Caco-2 (cell line): Measurements from ENCODE around the gene IGSF22. TPM values are rescaled to one million over a fixed set of nuclear protein-coding genes. Genes with fewer than 3 reads are reported as not detected.
A peak's percentile ranks its signal among the peaks of the same experiment; 100 is the strongest.

Source experiments
- BruUV-seq: library from RNA; stranded (reverse); fragments of 400-500 nt; replicated peaks from 2 replicates; lab custom pipeline; 2021; lab: Mats Ljungman, UMichigan
- CTCF ChIA-PET: fragments of 300-600 bp; sonication (Branson Sonifier 250); formaldehyde crosslinking; loops from one replicate; lab custom pipeline; 2022; ENCODE audit warnings: antibody characterized with exemption; lab: Charles Lee
- POLR2A ChIA-PET: fragments of 300-600 bp; sonication (Branson Sonifier 250); formaldehyde crosslinking; loops from one replicate; lab custom pipeline; 2022; ENCODE audit warnings: antibody characterized with exemption; lab: Charles Lee
- DNase-seq, 2 experiments: peaks; one replicate each; pipeline versions ENCODE4 v3.0.0 to v3.0.0-alpha.2; 2020 to 2022
- H3K27me3 ChIP-seq: replicated peaks from 2 replicates; pipeline ENCODE4 v1.6.0; 2011; ENCODE audit warnings: low read length; ENCODE audit not compliant: control insufficient read depth, insufficient read depth
- H3K36me3 ChIP-seq: 2 replicates; pipeline ENCODE4 v1.5.1; 2011; ENCODE audit warnings: low read length; ENCODE audit not compliant: control insufficient read depth, insufficient read depth
- H3K4me1 ChIP-seq: fragments of 250-450 bp; sonication (Bioruptor Pico); 2 replicates; pipeline ENCODE4 v1.5.1; 2020; ENCODE audit warnings: mild to moderate bottlenecking
- H3K4me3 ChIP-seq: 2 replicates; pipeline ENCODE4 v1.5.1; 2011; ENCODE audit warnings: low read depth, mild to moderate bottlenecking, control low read depth, low read length
- H3K9me3 ChIP-seq: fragments of 250-450 bp; sonication (Bioruptor Pico); 2 replicates; pipeline ENCODE4 v1.5.1; 2020; ENCODE audit warnings: mild to moderate bottlenecking, moderate library complexity
- H3K27ac Mint-ChIP-seq: one replicate; pipeline ENCODE4 v1.8.0; 2022; ENCODE audit warnings: mixed read lengths; ENCODE audit not compliant: unreplicated experiment
- H3K27me3 Mint-ChIP-seq: one replicate; pipeline ENCODE4 v1.8.0; 2022; ENCODE audit warnings: mixed read lengths; ENCODE audit not compliant: insufficient read depth, unreplicated experiment
- H3K36me3 Mint-ChIP-seq: one replicate; pipeline ENCODE4 v1.8.0; 2022; ENCODE audit warnings: mild to moderate bottlenecking, mixed read lengths; ENCODE audit not compliant: insufficient read depth, unreplicated experiment
- H3K4me1 Mint-ChIP-seq: one replicate; pipeline ENCODE4 v1.8.0; 2022; ENCODE audit warnings: low read depth, mixed read lengths; ENCODE audit not compliant: unreplicated experiment
- H3K4me3 Mint-ChIP-seq: one replicate; pipeline ENCODE4 v1.8.0; 2022; ENCODE audit warnings: mild to moderate bottlenecking, moderate library complexity, mixed read lengths; ENCODE audit not compliant: unreplicated experiment
- H3K9me3 Mint-ChIP-seq: one replicate; pipeline ENCODE4 v1.8.0; 2022; ENCODE audit warnings: mixed read lengths; ENCODE audit not compliant: unreplicated experiment
- intact Hi-C: fragments of 100-400 bp; cut with micrococcal nuclease; formaldehyde crosslinking; loops from one replicate; pipeline ENCODE4 v1.10.0; 2022; ENCODE audit not compliant: unreplicated experiment
- total RNA-seq: library from RNA; stranded (reverse); gene quantifications from 2 replicates; pipeline ENCODE4 v1.2.3, GENCODE V29; 2022
- TF ChIP-seq, protein P1 (sequence below), 2 experiments: fragments of 200-600 bp in 1 of 2; IDR thresholded peaks; 1 replicate in 1 of 2; 2 replicates in 1 of 2; pipeline versions ENCODE4 v1.5.1 to v1.8.0; 2011 to 2022; ENCODE audit warnings: antibody characterized with exemption in 1 of 2, control low read depth in 1 of 2, inconsistent platforms in 1 of 2, low read depth in 1 of 2, low read length in 1 of 2, mild to moderate bottlenecking in 1 of 2, moderate library complexity in 1 of 2; ENCODE audit not compliant: insufficient read depth in 1 of 2, severe bottlenecking in 1 of 2, unreplicated experiment in 1 of 2

The IGSF22 gene
- total RNA-seq, 1 experiment from 2014 or later = not detected

GRCh38 chr11:18728658-18729057 lies 2.7 kb upstream of the IGSF22 start:
- H3K9me3 ChIP-seq = no peaks in the 10 kb centered on the region
- TF ChIP-seq, protein P1, sequence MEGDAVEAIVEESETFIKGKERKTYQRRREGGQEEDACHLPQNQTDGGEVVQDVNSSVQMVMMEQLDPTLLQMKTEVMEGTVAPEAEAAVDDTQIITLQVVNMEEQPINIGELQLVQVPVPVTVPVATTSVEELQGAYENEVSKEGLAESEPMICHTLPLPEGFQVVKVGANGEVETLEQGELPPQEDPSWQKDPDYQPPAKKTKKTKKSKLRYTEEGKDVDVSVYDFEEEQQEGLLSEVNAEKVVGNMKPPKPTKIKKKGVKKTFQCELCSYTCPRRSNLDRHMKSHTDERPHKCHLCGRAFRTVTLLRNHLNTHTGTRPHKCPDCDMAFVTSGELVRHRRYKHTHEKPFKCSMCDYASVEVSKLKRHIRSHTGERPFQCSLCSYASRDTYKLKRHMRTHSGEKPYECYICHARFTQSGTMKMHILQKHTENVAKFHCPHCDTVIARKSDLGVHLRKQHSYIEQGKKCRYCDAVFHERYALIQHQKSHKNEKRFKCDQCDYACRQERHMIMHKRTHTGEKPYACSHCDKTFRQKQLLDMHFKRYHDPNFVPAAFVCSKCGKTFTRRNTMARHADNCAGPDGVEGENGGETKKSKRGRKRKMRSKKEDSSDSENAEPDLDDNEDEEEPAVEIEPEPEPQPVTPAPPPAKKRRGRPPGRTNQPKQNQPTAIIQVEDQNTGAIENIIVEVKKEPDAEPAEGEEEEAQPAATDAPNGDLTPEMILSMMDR (IDR thresholded peaks at IDR 0.05; ENCODE audit: insufficient read depth in 1 of 2, low read depth in 1 of 2, low read length in 1 of 2, severe bottlenecking in 1 of 2, unreplicated experiment in 1 of 2) = no peak
- no peaks in the 10 kb centered on the region for H3K4me1 ChIP-seq
- H3K36me3 ChIP-seq = no peaks in the 10 kb centered on the region
- no peaks in the 10 kb centered on the region for H3K36me3 Mint-ChIP-seq
- H3K27me3 ChIP-seq = no peaks in the 10 kb centered on the region
- H3K27ac Mint-ChIP-seq = no peak overlapping the region
- no peak overlapping the region for H3K4me3 ChIP-seq
- H3K4me1 Mint-ChIP-seq = peaks cover 7% of the 10 kb centered on the region
- H3K27me3 Mint-ChIP-seq = peaks cover 7% of the 10 kb centered on the region
- BruUV-seq = no TSS peak
- ChIA-PET POLR2A (no interaction called here), CTCF (interaction anchor here (1.4 to 2.1 kb wide), 3 partner anchors 9 to 188 kb away, joined by 4 to 8 read pairs (median 5); no protein-coding TSS in a partner anchor)
- DNase-seq = no peak
- H3K4me3 Mint-ChIP-seq = no peak overlapping the region
- intact Hi-C loops = no loop called here
- no peaks in the 10 kb centered on the region for H3K9me3 Mint-ChIP-seq

GRCh38 chr11:18727479-18728236 lies 1.7 kb upstream of the IGSF22 start:
- H3K36me3 Mint-ChIP-seq = no peaks in the 10 kb centered on the region

GRCh38 chr11:18723991-18724390 lies 2.0 kb downstream of the IGSF22 start:
- Histone ChIP-seq H3K27me3 (no peaks in the 10 kb centered on the region), H3K9me3 (no peaks in the 10 kb centered on the region), H3K4me3 (no peak overlapping the region), H3K36me3 (no peaks in the 10 kb centered on the region), H3K4me1 (peaks cover 6% of the 10 kb centered on the region; the same call in 1 of the 2 replicates)
- TF ChIP-seq, protein P1 (IDR thresholded peaks at IDR 0.05; ENCODE audit: insufficient read depth in 1 of 2, low read depth in 1 of 2, low read length in 1 of 2, severe bottlenecking in 1 of 2, unreplicated experiment in 1 of 2) = no peak
- intact Hi-C loops = no loop called here
- Mint-ChIP-seq H3K27ac (no peak overlapping the region), H3K9me3 (no peaks in the 10 kb centered on the region), H3K4me1 (peaks cover 9% of the 10 kb centered on the region), H3K4me3 (no peak overlapping the region), H3K27me3 (peaks cover 7% of the 10 kb centered on the region), H3K36me3 (no peaks in the 10 kb centered on the region)
- POLR2A ChIA-PET = no interaction called here
- no peak for DNase-seq
- CTCF ChIA-PET = no interaction called here
- BruUV-seq = no TSS peak

More at GRCh38 chr11:18727479-18728236, 1.7 kb upstream of the IGSF22 start:
- Mint-ChIP-seq H3K4me3 (no peak overlapping the region), H3K27ac (no peak overlapping the region), H3K4me1 (peaks cover 6% of the 10 kb centered on the region), H3K9me3 (no peaks in the 10 kb centered on the region), H3K27me3 (peaks cover 7% of the 10 kb centered on the region)
- intact Hi-C loops = no loop called here
- Histone ChIP-seq H3K4me3 (no peak overlapping the region), H3K27me3 (no peaks in the 10 kb centered on the region), H3K36me3 (no peaks in the 10 kb centered on the region), H3K4me1 (no peaks in the 10 kb centered on the region), H3K9me3 (no peaks in the 10 kb centered on the region)
- ChIA-PET CTCF (interaction anchor here (0.5 to 2.1 kb wide), 12 partner anchors 8 to 223 kb away, joined by 3 to 8 read pairs (median 3); partner anchors contain the start of gene TSG101), POLR2A (no interaction called here)
- DNase-seq = peak; percentile 59 to 70
- TF ChIP-seq, protein P1 (IDR thresholded peaks at IDR 0.05; ENCODE audit: insufficient read depth in 1 of 2, low read depth in 1 of 2, low read length in 1 of 2, severe bottlenecking in 1 of 2, unreplicated experiment in 1 of 2) = peak; percentile 77 to 93
- BruUV-seq = no TSS peak
